Gastrocnemius medialis (tissue), 4 donors: ENCODE data around the gene MGMT. TPM values are rescaled to one million over a fixed set of nuclear protein-coding genes. Genes with fewer than 3 reads are reported as not detected.

Experiments used
- ATAC-seq, 2 donors: fragments of 150-250 bp; one replicate each; pipeline ENCODE4 v1.9.1; 2016
- DNase-seq, 2 donors: peaks; one replicate each; pipeline ENCODE4 v3.0.0-alpha.2; 2019
- H3K27ac ChIP-seq, 4 donors: fragments of 200-600 bp; sonication (generic); 1 replicate in 1 of 4; 2 replicates in 3 of 4; pipeline ENCODE4 v1.5.1; 2016 to 2018; ENCODE audit warnings: mild to moderate bottlenecking in 2 of 4, moderate library complexity in 1 of 4
- H3K27me3 ChIP-seq, 3 donors: fragments of 200-600 bp; sonication (generic) in 2 of 3; 1 replicate in 1 of 3; 2 replicates in 2 of 3; pipeline versions ENCODE4 v1.5.1 to v1.6.0; 2016 to 2019; ENCODE audit warnings: mild to moderate bottlenecking in 1 of 3, moderate library complexity in 1 of 3
- H3K36me3 ChIP-seq, 2 donors: fragments of 200-600 bp; sonication (generic) in 1 of 2; one replicate each; pipeline ENCODE4 v1.5.1; 2017 to 2018
- H3K4me1 ChIP-seq, 2 donors: fragments of 200-600 bp; sonication (generic) in 1 of 2; one replicate each; pipeline ENCODE4 v1.5.1; 2016 to 2017; ENCODE audit warnings: mild to moderate bottlenecking in 2 of 2
- H3K4me3 ChIP-seq, 4 donors: fragments of 200-600 bp; sonication (generic) in 3 of 4; 1 replicate in 1 of 4; 2 replicates in 3 of 4; pipeline ENCODE4 v1.5.1; 2016 to 2019; ENCODE audit warnings: mild to moderate bottlenecking in 2 of 4
- H3K9me3 ChIP-seq, 3 donors: fragments of 200-600 bp; sonication (generic) in 2 of 3; 1 replicate in 1 of 3; 2 replicates in 2 of 3; pipeline ENCODE4 v1.5.1; 2016 to 2019
- CTCF ChIP-seq, 5 experiments: fragments of 450-650 bp in 3 of 5; fragments of 200-600 bp in 2 of 5; sonication (generic) in 2 of 5; IDR thresholded peaks in 4 of 5; conservative IDR thresholded peaks in 1 of 5; 1 replicate in 4 of 5; 2 replicates in 1 of 5; pipeline ENCODE4 v1.5.1; 2016 to 2019; ENCODE audit warnings: antibody characterized with exemption in 5 of 5, mild to moderate bottlenecking in 3 of 5, moderate library complexity in 3 of 5
- POLR2A ChIP-seq, 2 donors: fragments of 450-650 bp; IDR thresholded peaks; one replicate each; pipeline ENCODE4 v1.6.1; 2017; ENCODE audit warnings: antibody characterized with exemption in 2 of 2, mild to moderate bottlenecking in 2 of 2, moderate library complexity in 2 of 2
- in situ Hi-C, 4 donors: fragments of 200-750 bp; cut with MboI; loops; one replicate each; pipeline versions ENCODE4 v1.15.0 to v1.8.0; 2017; ENCODE audit warnings: low sequenced_read_pairs in 4 of 4
- intact Hi-C: fragments of 100-400 bp; cut with DNase I; formaldehyde crosslinking; loops from one replicate; pipeline ENCODE4 v1.15.1; 2023; ENCODE audit warnings: low total_unique reads
- total RNA-seq, 4 donors: library from RNA; depleted of rRNA; stranded (reverse); fragments of >200 nt; gene quantifications; one replicate each; pipeline versions ENCODE4 v1.1.0 to v1.2.3, GENCODE V29; 2016

The MGMT gene
- total RNA-seq, 4 donors from 2014 or later = 8.9 to 20.7 (median 17.1) TPM

GRCh38 chr10:129793996-129794395 is 327.0 kb downstream of the MGMT start:
- intact Hi-C loops = no loop called here
- TF ChIP-seq CTCF (IDR thresholded peaks at IDR 0.05 in 4 of 5, conservative IDR thresholded peaks at IDR 0.05 in 1 of 5) (no peak), POLR2A (IDR thresholded peaks at IDR 0.05) (no peak)
- no peak overlapping the region for H3K4me3 ChIP-seq
- in situ Hi-C loops = no loop called here
- DNase-seq = no peak
- no peaks in the 10 kb centered on the region for H3K4me1 ChIP-seq
- no peaks in the 10 kb centered on the region for H3K36me3 ChIP-seq
- H3K9me3 ChIP-seq = no peaks in the 10 kb centered on the region
- H3K27ac ChIP-seq = no peak overlapping the region
- no peak for ATAC-seq
- peaks cover 0 to 3% (median 0%) of the 10 kb centered on the region in 3 donors for H3K27me3 ChIP-seq

GRCh38 chr10:129796710-129797420 is 329.8 kb downstream of the MGMT start:
- TF ChIP-seq POLR2A (IDR thresholded peaks at IDR 0.05) = no peak
- TF ChIP-seq CTCF (IDR thresholded peaks at IDR 0.05 in 4 of 5, conservative IDR thresholded peaks at IDR 0.05 in 1 of 5) = no peak
- no peak overlapping the region for H3K4me3 ChIP-seq
- H3K9me3 ChIP-seq = no peaks in the 10 kb centered on the region
- ATAC-seq (no peak), DNase-seq (no peak)
- in situ Hi-C loops (no loop called here), intact Hi-C loops (no loop called here)
- no peaks in the 10 kb centered on the region for H3K4me1 ChIP-seq
- no peak overlapping the region for H3K27ac ChIP-seq
- H3K36me3 ChIP-seq = no peaks in the 10 kb centered on the region
- peaks cover 0 to 3% (median 0%) of the 10 kb centered on the region in 3 donors for H3K27me3 ChIP-seq

GRCh38 chr10:129799942-129800341 is 332.9 kb downstream of the MGMT start:
- no peak for TF ChIP-seq POLR2A (IDR thresholded peaks at IDR 0.05)
- no peak for TF ChIP-seq CTCF (IDR thresholded peaks at IDR 0.05 in 4 of 5, conservative IDR thresholded peaks at IDR 0.05 in 1 of 5)
- in situ Hi-C loops = no loop called here

GRCh38 chr10:129800796-129801340 is 333.8 kb downstream of the MGMT start:
- in situ Hi-C loops (no loop called here), intact Hi-C loops (no loop called here)
- no peak for ATAC-seq
- Histone ChIP-seq H3K9me3 (no peaks in the 10 kb centered on the region), H3K27me3 (peaks cover 0 to 3% (median 0%) of the 10 kb centered on the region in 3 donors), H3K27ac (no peak overlapping the region), H3K4me3 (no peak overlapping the region), H3K4me1 (no peaks in the 10 kb centered on the region), H3K36me3 (no peaks in the 10 kb centered on the region)
- DNase-seq = no peak
- TF ChIP-seq POLR2A (IDR thresholded peaks at IDR 0.05) (no peak), CTCF (IDR thresholded peaks at IDR 0.05 in 4 of 5, conservative IDR thresholded peaks at IDR 0.05 in 1 of 5) (no peak)

More at GRCh38 chr10:129799942-129800341, 332.9 kb downstream of the MGMT start:
- no peaks in the 10 kb centered on the region for H3K4me1 ChIP-seq
- ATAC-seq (no peak), DNase-seq (no peak)
- intact Hi-C loops = no loop called here
- no peaks in the 10 kb centered on the region for H3K9me3 ChIP-seq
- no peak overlapping the region for H3K27ac ChIP-seq
- H3K27me3 ChIP-seq = peaks cover 0 to 3% (median 0%) of the 10 kb centered on the region in 3 donors
- no peaks in the 10 kb centered on the region for H3K36me3 ChIP-seq
- H3K4me3 ChIP-seq = no peak overlapping the region
